GM12878 (cell line): ENCODE measurements around the gene CWC27. TPM values are rescaled to one million over a fixed set of nuclear protein-coding genes. Genes with fewer than 3 reads are reported as not detected.

Source experiments
- ATAC-seq: fragments of 200-7000 bp; cut with Tn5 transposase; 3 replicates; pipeline ENCODE4 v1.9.1; 2020; ENCODE audit warnings: mild to moderate bottlenecking, moderate library complexity
- BruUV-seq: library from RNA; stranded (reverse); fragments of 400-500 nt; replicated peaks from 2 replicates; lab custom pipeline; 2021; lab: Mats Ljungman, UMichigan
- CTCF ChIA-PET: fragments of 300-600 bp; sonication (Branson Sonifier 250); formaldehyde crosslinking; extraction: SDS; loops from one replicate; lab custom pipeline; 2021; ENCODE audit warnings: inconsistent platforms; lab: Yijun Ruan, JAX
- POLR2A ChIA-PET: fragments of 350-600 bp; formaldehyde crosslinking; extraction: SDS; loops from one replicate; lab custom pipeline; 2021; ENCODE audit warnings: inconsistent platforms; lab: Charles Lee
- RAD21 ChIA-PET: fragments of 300-600 bp; sonication (Branson Sonifier 250); formaldehyde crosslinking; loops from one replicate; lab custom pipeline; 2023; ENCODE audit warnings: antibody characterized with exemption; ENCODE audit not compliant: unreplicated experiment; lab: Charles Lee
- SMC1A ChIA-PET: fragments of 300-600 bp; sonication (Branson Sonifier 250); formaldehyde crosslinking; loops from one replicate; lab custom pipeline; 2023; ENCODE audit not compliant: unreplicated experiment, uncharacterized antibody; lab: Charles Lee
- DNase-seq: peaks from one replicate; pipeline ENCODE4 v3.0.0-alpha.2; 2011; ENCODE audit warnings: low read depth, low spot score
- FAIRE-seq: peaks from 3 replicates; lab custom pipeline; 2011; peaks lifted over from hg19 to GRCh38; lab: Jason Lieb, UNC
- H2AFZ ChIP-seq: 2 replicates; pipeline ENCODE4 v1.6.0; 2011; ENCODE audit warnings: low read depth, low read length, control low read depth; ENCODE audit not compliant: control insufficient read depth
- H3K27ac ChIP-seq: 2 replicates; pipeline ENCODE4 v1.5.1; 2011; ENCODE audit warnings: control low read depth; ENCODE audit not compliant: control insufficient read depth, insufficient read depth
- H3K27me3 ChIP-seq, 2 experiments: replicated peaks in 1 of 2; 2 replicates each; pipeline versions ENCODE4 v1.6.0 to v1.6.1; 2011; ENCODE audit warnings: low read length in 1 of 2; ENCODE audit not compliant: control insufficient read depth in 2 of 2, insufficient read depth in 2 of 2
- H3K36me3 ChIP-seq, 2 experiments: 2 replicates each; pipeline ENCODE4 v1.5.1; 2011; ENCODE audit warnings: low read length in 1 of 2; ENCODE audit not compliant: control insufficient read depth in 2 of 2, insufficient read depth in 2 of 2
- H3K4me1 ChIP-seq: 2 replicates; pipeline ENCODE4 v1.6.1; 2011; ENCODE audit warnings: mild to moderate bottlenecking, low read length, moderate library complexity, mixed read lengths; ENCODE audit not compliant: control insufficient read depth, insufficient read depth
- H3K4me2 ChIP-seq: 2 replicates; pipeline ENCODE4 v1.6.0; 2011; ENCODE audit warnings: control low read depth; ENCODE audit not compliant: control insufficient read depth, insufficient read depth
- H3K4me3 ChIP-seq: fragments of 200-600 bp; sonication (generic); 2 replicates; pipeline ENCODE4 v1.5.1; 2016
- H3K79me2 ChIP-seq: 2 replicates; pipeline ENCODE4 v1.6.0; 2011; ENCODE audit warnings: low read length; ENCODE audit not compliant: control insufficient read depth, insufficient read depth
- H3K9ac ChIP-seq: 2 replicates; pipeline ENCODE4 v1.8.0; 2011; ENCODE audit warnings: low read length, control low read depth, mixed read lengths; ENCODE audit not compliant: control insufficient read depth, insufficient read depth
- H3K9me3 ChIP-seq: replicated peaks from 3 replicates; pipeline ENCODE4 v1.5.1; 2011; ENCODE audit warnings: mild to moderate bottlenecking, low read length; ENCODE audit not compliant: control insufficient read depth, insufficient read depth
- H4K20me1 ChIP-seq: 2 replicates; pipeline ENCODE4 v1.6.0; 2011; ENCODE audit not compliant: control insufficient read depth, insufficient read depth
- BHLHE40 ChIP-seq, 2 experiments: fragments of 450-650 bp in 1 of 2; IDR thresholded peaks; 2 replicates each; pipeline ENCODE4 v1.6.1; 2011 to 2017; ENCODE audit warnings: low read depth in 2 of 2, borderline replicate concordance in 1 of 2, improper control_type of control experiment in 1 of 2, low read length in 1 of 2, mild to moderate bottlenecking in 1 of 2
- CHD1 ChIP-seq: IDR thresholded peaks from 2 replicates; pipeline ENCODE4 v1.6.1; 2012; ENCODE audit warnings: low read depth, low read length, improper control_type of control experiment
- CREB1 ChIP-seq: IDR thresholded peaks from 2 replicates; pipeline ENCODE4 v1.6.1; 2012; ENCODE audit warnings: low read depth, mild to moderate bottlenecking, inconsistent platforms
- EED ChIP-seq: sonication (generic); IDR thresholded peaks from 2 replicates; pipeline ENCODE4 v1.6.1; 2016; ENCODE audit warnings: antibody characterized with exemption, low read depth
- JUNB ChIP-seq: IDR thresholded peaks from 2 replicates; pipeline ENCODE4 v1.6.1; 2016; ENCODE audit warnings: antibody characterized with exemption, mild to moderate bottlenecking
- MXI1 ChIP-seq: fragments of 150-350 bp; IDR thresholded peaks from 2 replicates; pipeline ENCODE4 v1.6.1; 2011; ENCODE audit warnings: low read depth, mild to moderate bottlenecking, inconsistent platforms, low read length, improper control_type of control experiment
- PAX5 ChIP-seq: IDR thresholded peaks from 2 replicates; pipeline ENCODE4 v1.6.1; 2011; ENCODE audit warnings: low read depth, low read length, borderline replicate concordance
- RB1 ChIP-seq: fragments of 450-650 bp; formaldehyde crosslinking; IDR thresholded peaks from 2 replicates; pipeline ENCODE4 v1.6.1; 2017; ENCODE audit warnings: mild to moderate bottlenecking, borderline replicate concordance
- REST ChIP-seq: IDR thresholded peaks from 2 replicates; pipeline ENCODE4 v1.6.1; 2012; ENCODE audit warnings: mild to moderate bottlenecking, low read depth, low read length
- RFX5 ChIP-seq: IDR thresholded peaks from 2 replicates; pipeline ENCODE4 v1.6.1; 2011; ENCODE audit warnings: low read depth, low read length, improper control_type of control experiment
- SUZ12 ChIP-seq: fragments of 200-600 bp; sonication (generic); IDR thresholded peaks from one replicate; pipeline ENCODE4 v1.6.1; 2018; ENCODE audit warnings: antibody characterized with exemption, mild to moderate bottlenecking; ENCODE audit not compliant: unreplicated experiment
- ZNF274 ChIP-seq: IDR thresholded peaks from one replicate; pipeline ENCODE4 v1.8.0; 2011; ENCODE audit not compliant: insufficient read length, insufficient read depth
- WGBS: methylation state at CpG from one replicate; pipeline ENCODE4 v1.1.6; 2016; ENCODE audit warnings: low lambda C conversion rate; ENCODE audit not compliant: insufficient replicate concordance, insufficient coverage; ENCODE audit errors: missing lambda C conversion rate; 5-methylcytosine and 5-hydroxymethylcytosine counted together
- in situ Hi-C: fragments of 300-500 bp; cut with MboI; formaldehyde crosslinking; loops from 9 replicates; pipeline ENCODE4 v1.14.3; 2018; ENCODE audit warnings: mixed read lengths
- intact Hi-C: fragments of 100-400 bp; cut with micrococcal nuclease; formaldehyde crosslinking; loops from one replicate; pipeline ENCODE4 v1.14.2; 2022; ENCODE audit not compliant: unreplicated experiment
- polyA plus RNA-seq, 11 experiments: library from polyadenylated mRNA; depleted of rRNA in 4 of 11; unstranded in 6 of 11; stranded (reverse) in 5 of 11; fragments of >200 nt; fragmentation: Nextera tagmentation in 4 of 11; fragmentation: Illumina TruSeq in 1 of 11; extraction: Ambion mirVana in 4 of 11; extraction: Trizol in 1 of 11; gene quantifications; 1 replicate in 1 of 11; 2 replicates in 10 of 11; pipeline versions ENCODE4 v1.2.1 to v1.2.3, GENCODE V29; 2011 to 2016; ENCODE audit warnings: inconsistent platforms in 2 of 11, missing spikeins in 2 of 11, low read depth in 1 of 11
- total RNA-seq, 4 experiments: library from RNA; depleted of rRNA in 3 of 4; stranded (reverse); fragments of >200 nt in 3 of 4; fragmentation: Illumina TruSeq in 1 of 4; extraction: Trizol in 1 of 4; gene quantifications; 2 replicates each; pipeline versions ENCODE4 v1.2.1 to v1.2.3, GENCODE V29; 2013 to 2021
- TF ChIP-seq, protein P1 (sequence below): fragments of 450-650 bp; IDR thresholded peaks from 2 replicates; pipeline ENCODE4 v1.6.1; 2016; ENCODE audit warnings: mild to moderate bottlenecking
- TF ChIP-seq, protein P2 (sequence below): fragments of 450-650 bp; conservative IDR thresholded peaks from 2 replicates; pipeline ENCODE4 v1.6.1; 2017; ENCODE audit warnings: mild to moderate bottlenecking, moderate library complexity

CWC27 gene
- total and polyA plus RNA-seq, 10 of the 15 experiments (the other 5 are each of a cell fraction or from before 2014, with no cell fraction given) = 21.7 to 61.9 (median 47.0) TPM

DNA sequence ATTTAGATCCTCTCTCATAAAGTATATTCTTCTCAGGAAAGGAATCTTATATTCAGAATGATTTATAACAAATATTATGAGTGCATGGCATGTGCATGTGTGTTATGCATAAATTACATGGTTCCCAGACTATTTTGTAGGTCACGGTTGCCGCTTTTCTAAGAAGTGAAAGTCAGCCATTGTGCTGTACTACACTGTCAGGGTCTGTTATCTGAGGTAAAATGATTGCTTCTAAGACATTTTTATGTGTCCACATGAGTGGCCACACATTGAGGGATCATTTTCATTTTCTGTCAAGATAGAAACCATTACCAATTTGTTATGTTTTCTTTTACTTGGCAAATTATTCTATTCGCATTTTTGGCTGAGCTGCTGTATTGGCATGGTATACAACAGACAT is 210.8 kb downstream of the CWC27 start:
- Histone ChIP-seq H2AFZ (no peak overlapping the region; the same call in 1 of the 2 replicates), H3K4me2 (peak overlapping the region; percentile 30), H3K36me3 (peaks cover 0 to 2% of the 10 kb centered on the region in 2 experiments; a peak in 3 of 4 replicates), H3K9ac (no peak overlapping the region)
- peak; percentile 90 for ATAC-seq
- no TSS peak for BruUV-seq
- POLR2A ChIA-PET = interaction anchor here (1.0 kb wide), 1 partner anchor 56 kb away, joined by 11 read pairs; no protein-coding TSS in a partner anchor
- FAIRE-seq = peak; percentile 27
- TF ChIP-seq CREB1 (no peak), SUZ12 (no peak), MXI1 (no peak), RB1 (no peak), EED (no peak), REST (no peak), RFX5 (no peak), JUNB (peak; percentile 11; the same call in 1 of the 2 replicates), BHLHE40 (IDR thresholded peaks at IDR 0.05; ENCODE audit: borderline replicate concordance in 1 of 2, low read depth in 2 of 2, low read length in 1 of 2) (peak in 1 of 2 experiments; percentile 20; a peak in 1 of 4 replicates), CHD1 (no peak), ZNF274 (no peak), PAX5 (peak; percentile 92)
- TF ChIP-seq, protein P1, sequence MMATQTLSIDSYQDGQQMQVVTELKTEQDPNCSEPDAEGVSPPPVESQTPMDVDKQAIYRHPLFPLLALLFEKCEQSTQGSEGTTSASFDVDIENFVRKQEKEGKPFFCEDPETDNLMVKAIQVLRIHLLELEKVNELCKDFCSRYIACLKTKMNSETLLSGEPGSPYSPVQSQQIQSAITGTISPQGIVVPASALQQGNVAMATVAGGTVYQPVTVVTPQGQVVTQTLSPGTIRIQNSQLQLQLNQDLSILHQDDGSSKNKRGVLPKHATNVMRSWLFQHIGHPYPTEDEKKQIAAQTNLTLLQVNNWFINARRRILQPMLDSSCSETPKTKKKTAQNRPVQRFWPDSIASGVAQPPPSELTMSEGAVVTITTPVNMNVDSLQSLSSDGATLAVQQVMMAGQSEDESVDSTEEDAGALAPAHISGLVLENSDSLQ = no peak
- TF ChIP-seq, protein P2, sequence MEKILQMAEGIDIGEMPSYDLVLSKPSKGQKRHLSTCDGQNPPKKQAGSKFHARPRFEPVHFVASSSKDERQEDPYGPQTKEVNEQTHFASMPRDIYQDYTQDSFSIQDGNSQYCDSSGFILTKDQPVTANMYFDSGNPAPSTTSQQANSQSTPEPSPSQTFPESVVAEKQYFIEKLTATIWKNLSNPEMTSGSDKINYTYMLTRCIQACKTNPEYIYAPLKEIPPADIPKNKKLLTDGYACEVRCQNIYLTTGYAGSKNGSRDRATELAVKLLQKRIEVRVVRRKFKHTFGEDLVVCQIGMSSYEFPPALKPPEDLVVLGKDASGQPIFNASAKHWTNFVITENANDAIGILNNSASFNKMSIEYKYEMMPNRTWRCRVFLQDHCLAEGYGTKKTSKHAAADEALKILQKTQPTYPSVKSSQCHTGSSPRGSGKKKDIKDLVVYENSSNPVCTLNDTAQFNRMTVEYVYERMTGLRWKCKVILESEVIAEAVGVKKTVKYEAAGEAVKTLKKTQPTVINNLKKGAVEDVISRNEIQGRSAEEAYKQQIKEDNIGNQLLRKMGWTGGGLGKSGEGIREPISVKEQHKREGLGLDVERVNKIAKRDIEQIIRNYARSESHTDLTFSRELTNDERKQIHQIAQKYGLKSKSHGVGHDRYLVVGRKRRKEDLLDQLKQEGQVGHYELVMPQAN = no peak
- TF ChIP-seq, all 136 proteins: peak for 3
- in situ Hi-C loops (no loop called here), intact Hi-C loops (loop anchor here (10.0 kb wide), 1 partner anchor 85 kb away; no protein-coding TSS in a partner anchor)
- no peak for DNase-seq
- ChIA-PET SMC1A (interaction anchor here (0.7 to 1.8 kb wide), 9 partner anchors 8 to 124 kb away, joined by 3 to 5 read pairs (median 4); no protein-coding TSS in a partner anchor), CTCF (interaction anchor here (0.9 to 1.2 kb wide), 3 partner anchors 11 to 123 kb away, joined by 3 read pairs; no protein-coding TSS in a partner anchor), RAD21 (no interaction called here)
- Histone ChIP-seq H3K9me3 (no peaks in the 10 kb centered on the region), H3K27me3 (no peaks in the 10 kb centered on the region), H3K4me3 (no peak overlapping the region), H4K20me1 (no peaks in the 10 kb centered on the region), H3K27ac (no peak overlapping the region), H3K4me1 (peaks cover 8% of the 10 kb centered on the region; the same call in 1 of the 2 replicates), H3K79me2 (no peaks in the 10 kb centered on the region)
- WGBS = 98% methylated on average over 3 of the region's 3 CpGs
